PC-3 (cell line): ENCODE data around the gene ACBD6. TPM values are rescaled to one million over a fixed set of nuclear protein-coding genes. Genes with fewer than 3 reads are reported as not detected.

Source experiments
- ATAC-seq: fragments of 200-7000 bp; cut with Tn5 transposase; 2 replicates; pipeline ENCODE4 v1.9.1; 2020; ENCODE audit warnings: mild to moderate bottlenecking, moderate library complexity
- BruUV-seq: library from RNA; stranded (reverse); fragments of 400-500 nt; replicated peaks from 2 replicates; lab custom pipeline; 2021; lab: Mats Ljungman, UMichigan
- CTCF ChIA-PET: fragments of 300-600 bp; sonication (Branson Sonifier 250); formaldehyde crosslinking; loops from one replicate; lab custom pipeline; 2022; ENCODE audit warnings: antibody characterized with exemption; lab: Charles Lee
- POLR2A ChIA-PET: fragments of 300-600 bp; sonication (Branson Sonifier 250); formaldehyde crosslinking; loops from one replicate; lab custom pipeline; 2022; ENCODE audit warnings: antibody characterized with exemption; ENCODE audit not compliant: unreplicated experiment; lab: Charles Lee
- DNase-seq: peaks from one replicate; pipeline ENCODE4 v3.0.0-alpha.2; 2015
- H2AFZ ChIP-seq: fragments of 300-600 bp; sonication (generic); 2 replicates; pipeline ENCODE4 v1.6.0; 2016; ENCODE audit warnings: antibody characterized with exemption, low read length
- H3F3A ChIP-seq: fragments of 300-600 bp; sonication (generic); one replicate; pipeline ENCODE4 v1.6.0; 2017; ENCODE audit warnings: antibody characterized with exemption, low read length, control low read depth, mild to moderate bottlenecking; ENCODE audit not compliant: unreplicated experiment
- H3K27ac ChIP-seq: fragments of 300-600 bp; sonication (generic); 2 replicates; pipeline ENCODE4 v1.5.1; 2016; ENCODE audit warnings: mild to moderate bottlenecking, low read length
- H3K27me3 ChIP-seq: fragments of 300-600 bp; sonication (generic); 2 replicates; pipeline ENCODE4 v1.6.1; 2016; ENCODE audit warnings: low read length, mixed read lengths
- H3K36me3 ChIP-seq: fragments of 300-600 bp; sonication (generic); 2 replicates; pipeline ENCODE4 v1.6.1; 2016; ENCODE audit warnings: low read depth, mixed run types, low read length, mixed read lengths
- H3K4me1 ChIP-seq: fragments of 300-600 bp; sonication (generic); 2 replicates; pipeline ENCODE4 v1.5.1; 2016; ENCODE audit warnings: low read length; ENCODE audit not compliant: insufficient read depth
- H3K4me2 ChIP-seq: fragments of 300-600 bp; sonication (generic); 2 replicates; pipeline ENCODE4 v1.6.0; 2016; ENCODE audit warnings: low read length
- H3K4me3 ChIP-seq: fragments of 300-600 bp; sonication (generic); 2 replicates; pipeline ENCODE4 v1.5.1; 2016; ENCODE audit warnings: mild to moderate bottlenecking, low read length, mixed read lengths
- H3K79me2 ChIP-seq: fragments of 300-600 bp; sonication (generic); 2 replicates; pipeline ENCODE4 v1.6.1; 2017; ENCODE audit warnings: low read length, mixed read lengths
- H3K9ac ChIP-seq: fragments of 300-600 bp; sonication (generic); 2 replicates; pipeline ENCODE4 v1.6.0; 2016; ENCODE audit warnings: mild to moderate bottlenecking, low read length
- H3K9me2 ChIP-seq: fragments of 300-600 bp; sonication (generic); replicated peaks from 2 replicates; pipeline ENCODE4 v1.6.1; 2016; ENCODE audit warnings: mixed run types, low read length, mixed read lengths
- H3K9me3 ChIP-seq: fragments of 300-600 bp; sonication (generic); 2 replicates; pipeline ENCODE4 v1.6.1; 2016; ENCODE audit warnings: low read length, mixed read lengths
- H4K20me1 ChIP-seq: fragments of 300-600 bp; sonication (generic); 2 replicates; pipeline ENCODE4 v1.6.1; 2016; ENCODE audit warnings: low read length, mixed read lengths
- CTCF ChIP-seq: fragments of 300-600 bp; sonication (generic); conservative IDR thresholded peaks from 2 replicates; pipeline ENCODE4 v1.5.1; 2017; ENCODE audit warnings: antibody characterized with exemption, low read depth, mild to moderate bottlenecking, low read length
- EZH2 ChIP-seq: fragments of 300-600 bp; sonication (generic); IDR thresholded peaks from one replicate; pipeline ENCODE4 v1.6.1; 2017; ENCODE audit warnings: antibody characterized with exemption, mild to moderate bottlenecking, low read length; ENCODE audit not compliant: unreplicated experiment
- EZH2phosphoT487 ChIP-seq: fragments of 300-600 bp; sonication (generic); IDR thresholded peaks from 2 replicates; pipeline ENCODE4 v1.6.1; 2018; ENCODE audit warnings: mild to moderate bottlenecking, antibody characterized with exemption, low read length, borderline replicate concordance
- intact Hi-C: fragments of 100-400 bp; cut with micrococcal nuclease; formaldehyde crosslinking; loops from 2 replicates; pipeline ENCODE4 v1.9.0; 2023
- total RNA-seq: library from RNA; depleted of rRNA; stranded (reverse); fragments of >200 nt; gene quantifications from 2 replicates; pipeline ENCODE4 v1.2.3, GENCODE V29; 2014

Gene ACBD6
- total RNA-seq, 1 experiment from 2014 or later: 43.3 TPM

GRCh38 chr1:180327089-180327488, 175.3 kb downstream of the ACBD6 start:
- H3K4me3 ChIP-seq: no peak overlapping the region
- H3K4me2 ChIP-seq: no peak overlapping the region
- no peak overlapping the region for H3K27ac ChIP-seq
- H3K9ac ChIP-seq: no peak overlapping the region
- intact Hi-C loops: no loop called here
- no peaks in the 10 kb centered on the region for H3K27me3 ChIP-seq
- H3K4me1 ChIP-seq: no peaks in the 10 kb centered on the region
- no peak for ATAC-seq
- no peaks in the 10 kb centered on the region for H3K9me3 ChIP-seq
- H4K20me1 ChIP-seq: no peaks in the 10 kb centered on the region; the same call in 1 of the 2 replicates
- H3K79me2 ChIP-seq: no peaks in the 10 kb centered on the region
- H2AFZ ChIP-seq: no peak overlapping the region
- no peak for DNase-seq
- no TSS peak for BruUV-seq
- no peaks in the 10 kb centered on the region for H3F3A ChIP-seq
- TF ChIP-seq CTCF: no peak
- no peaks in the 10 kb centered on the region for H3K36me3 ChIP-seq
- POLR2A ChIA-PET: no interaction called here
- H3K9me2 ChIP-seq: no peaks in the 10 kb centered on the region
- CTCF ChIA-PET: no interaction called here

DNA sequence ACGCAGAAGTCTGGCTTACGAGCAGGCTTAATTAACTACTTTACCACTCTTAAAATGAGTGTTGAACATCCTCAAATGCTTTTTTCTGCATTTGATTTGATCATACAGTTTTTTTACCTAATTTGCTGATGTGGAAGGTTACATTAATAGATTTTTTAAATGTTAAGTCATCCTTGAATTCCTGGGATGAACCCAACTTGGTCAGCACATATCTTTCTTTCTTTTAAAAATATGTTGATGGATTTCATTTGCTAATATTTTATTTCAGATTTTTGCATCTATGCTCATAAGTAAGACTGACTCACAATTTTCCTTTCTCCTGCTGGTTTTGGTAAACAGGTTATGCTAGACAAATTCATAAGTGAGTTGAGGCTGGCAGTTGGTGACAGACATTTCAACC, 189.5 kb downstream of the ACBD6 start:
- peaks cover 32% of the 10 kb centered on the region for H3K4me1 ChIP-seq
- H3K36me3 ChIP-seq: no peaks in the 10 kb centered on the region
- no peak overlapping the region for H3K27ac ChIP-seq
- no peak for DNase-seq
- BruUV-seq: no TSS peak
- CTCF ChIA-PET: no interaction called here
- H3K9ac ChIP-seq: no peak overlapping the region
- H3K9me2 ChIP-seq: no peaks in the 10 kb centered on the region
- no peaks in the 10 kb centered on the region for H3K79me2 ChIP-seq
- ATAC-seq: no peak
- H3K4me3 ChIP-seq: no peak overlapping the region
- H4K20me1 ChIP-seq: no peaks in the 10 kb centered on the region
- no peak for TF ChIP-seq EZH2
- TF ChIP-seq CTCF: no peak
- TF ChIP-seq EZH2phosphoT487: no peak
- intact Hi-C loops: no loop called here
- POLR2A ChIA-PET: no interaction called here
- H2AFZ ChIP-seq: no peak overlapping the region
- no peak overlapping the region for H3K4me2 ChIP-seq
- H3F3A ChIP-seq: no peaks in the 10 kb centered on the region
- no peaks in the 10 kb centered on the region for H3K27me3 ChIP-seq
- no peaks in the 10 kb centered on the region for H3K9me3 ChIP-seq

DNA sequence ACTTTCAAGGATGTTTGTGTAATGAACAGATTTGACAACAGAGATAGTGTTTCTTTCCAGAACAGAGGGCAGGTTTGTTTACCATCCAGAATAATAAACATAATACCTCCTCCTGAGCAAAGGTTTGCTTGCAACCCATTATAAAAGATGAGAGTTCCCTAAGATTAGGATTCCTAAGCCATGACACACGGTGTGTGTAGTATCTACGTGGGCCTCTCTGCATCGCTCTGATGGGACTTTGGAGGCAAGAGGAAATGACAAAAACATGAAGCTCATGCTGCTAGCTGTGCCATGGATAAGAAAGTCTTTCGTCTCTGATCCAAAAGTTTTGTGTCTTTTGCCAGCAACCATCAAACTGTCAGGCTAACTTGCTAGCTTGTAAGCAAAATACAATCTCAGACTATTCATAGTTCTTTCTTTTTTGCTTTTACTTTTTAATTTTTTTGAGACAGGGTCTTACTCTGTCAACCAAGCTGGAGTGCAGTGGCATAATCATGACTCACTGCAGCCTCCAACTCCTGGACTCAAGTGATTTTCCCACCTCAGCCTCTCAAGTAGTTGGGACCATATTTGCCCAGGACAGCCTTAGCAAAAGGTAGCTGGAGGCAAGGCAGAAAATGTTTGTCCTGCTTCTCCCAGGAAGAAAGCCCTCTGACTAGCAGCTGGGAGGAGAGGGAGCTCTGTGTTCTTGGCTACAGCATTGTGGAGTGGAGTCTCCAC, 191.2 kb downstream of the ACBD6 start:
- no peaks in the 10 kb centered on the region for H3K9me3 ChIP-seq
- no peaks in the 10 kb centered on the region for H3K9me2 ChIP-seq
- DNase-seq: peak; percentile 72
- no TSS peak for BruUV-seq
- TF ChIP-seq EZH2phosphoT487: no peak
- no peak for TF ChIP-seq EZH2
- TF ChIP-seq CTCF: no peak
- peaks cover 32% of the 10 kb centered on the region for H3K4me1 ChIP-seq
- H3K79me2 ChIP-seq: no peaks in the 10 kb centered on the region
- ChIA-PET CTCF (no interaction called here), POLR2A (no interaction called here)
- H3K4me3 ChIP-seq: no peak overlapping the region
- H3K27me3 ChIP-seq: no peaks in the 10 kb centered on the region
- no peak overlapping the region for H3K9ac ChIP-seq
- H4K20me1 ChIP-seq: no peaks in the 10 kb centered on the region
- intact Hi-C loops: no loop called here
- H3K4me2 ChIP-seq: peak overlapping the region; percentile 13; the same call in 1 of the 2 replicates
- no peak overlapping the region for H2AFZ ChIP-seq
- peak; percentile 81 for ATAC-seq
- H3K27ac ChIP-seq: peak overlapping the region; percentile 54
- H3K36me3 ChIP-seq: no peaks in the 10 kb centered on the region
- H3F3A ChIP-seq: no peaks in the 10 kb centered on the region
